H1 (cell line): ENCODE measurements around the gene GANAB. TPM values are rescaled to one million over a fixed set of nuclear protein-coding genes. Genes with fewer than 3 reads are reported as not detected.

Source experiments
- CTCF ChIA-PET: fragments of 300-600 bp; sonication (Branson Sonifier 250); formaldehyde crosslinking; loops from one replicate; lab custom pipeline; 2021; ENCODE audit not compliant: partially characterized antibody; lab: Charles Lee
- POLR2A ChIA-PET: fragments of 300-600 bp; sonication (Branson Sonifier 250); formaldehyde crosslinking; loops from one replicate; lab custom pipeline; 2021; ENCODE audit warnings: inconsistent platforms; ENCODE audit not compliant: partially characterized antibody; lab: Charles Lee
- DNase-seq, 2 experiments: peaks; one replicate each; pipeline versions ENCODE4 v3.0.0 to v3.0.0-alpha.2; 2010 to 2022; ENCODE audit warnings: low spot score in 2 of 2, low read depth in 1 of 2, mixed read lengths in 1 of 2
- FAIRE-seq: peaks from 2 replicates; lab custom pipeline; 2011; peaks lifted over from hg19 to GRCh38; lab: Jason Lieb, UNC
- H2AFZ ChIP-seq: 2 replicates; pipeline ENCODE4 v1.8.1; 2012; ENCODE audit warnings: low read length, inconsistent platforms
- H2AK5ac ChIP-seq: 2 replicates; pipeline ENCODE4 v1.6.1; 2013; ENCODE audit warnings: low read depth, low read length
- H2BK120ac ChIP-seq: replicated peaks from 2 replicates; pipeline ENCODE3; 2013; ENCODE audit warnings: low read depth, low read length, inconsistent platforms
- H2BK12ac ChIP-seq: 2 replicates; pipeline ENCODE4 v1.6.1; 2013; ENCODE audit warnings: low read depth, low read length
- H2BK15ac ChIP-seq: 2 replicates; pipeline ENCODE4 v1.6.1; 2013; ENCODE audit warnings: low read length
- H2BK20ac ChIP-seq: 2 replicates; pipeline ENCODE4 v1.6.1; 2013; ENCODE audit warnings: low read length
- H2BK5ac ChIP-seq: 2 replicates; pipeline ENCODE4 v1.6.1; 2013; ENCODE audit warnings: low read depth, low read length
- H3K14ac ChIP-seq: 2 replicates; pipeline ENCODE4 v1.6.1; 2013; ENCODE audit warnings: inconsistent platforms; ENCODE audit not compliant: insufficient read length
- H3K18ac ChIP-seq: 2 replicates; pipeline ENCODE4 v1.6.1; 2013; ENCODE audit warnings: low read length; ENCODE audit errors: extremely low read depth
- H3K23ac ChIP-seq: 2 replicates; pipeline ENCODE4 v1.6.1; 2013; ENCODE audit warnings: inconsistent platforms; ENCODE audit not compliant: insufficient read length
- H3K23me2 ChIP-seq: 2 replicates; pipeline ENCODE4 v1.6.1; 2013; ENCODE audit warnings: low read depth, low read length
- H3K27ac ChIP-seq: 2 replicates; pipeline ENCODE4 v1.6.1; 2011; ENCODE audit warnings: low read depth, low read length, inconsistent platforms
- H3K27me3 ChIP-seq, 4 experiments: replicated peaks in 1 of 4; 1 replicate in 1 of 4; 2 replicates in 3 of 4; pipeline versions ENCODE4 v1.6.1 to v1.8.1; 2011 to 2013; ENCODE audit warnings: low read length in 3 of 4, mild to moderate bottlenecking in 3 of 4, inconsistent platforms in 2 of 4, mixed read lengths in 2 of 4, moderate library complexity in 1 of 4; ENCODE audit not compliant: control insufficient read depth in 3 of 4, insufficient read depth in 3 of 4; ENCODE audit errors: extremely low read depth in 1 of 4
- H3K36me3 ChIP-seq, 4 experiments: 2 replicates each; pipeline versions ENCODE4 v1.6.1 to v1.8.1; 2011 to 2013; ENCODE audit warnings: mild to moderate bottlenecking in 4 of 4, low read length in 3 of 4, moderate library complexity in 2 of 4, control low read depth in 1 of 4, inconsistent platforms in 1 of 4; ENCODE audit not compliant: insufficient read depth in 4 of 4, control insufficient read depth in 2 of 4
- H3K4ac ChIP-seq: replicated peaks from 2 replicates; pipeline ENCODE3; 2013; ENCODE audit warnings: low read length, low read depth, mixed read lengths, inconsistent platforms; ENCODE audit not compliant: insufficient read length
- H3K4me1 ChIP-seq, 4 experiments: replicated peaks in 1 of 4; 1 replicate in 1 of 4; 2 replicates in 3 of 4; pipeline versions ENCODE4 v1.6.1 to v1.8.1; 2011 to 2013; ENCODE audit warnings: low read length in 3 of 4, inconsistent platforms in 2 of 4, mixed read lengths in 1 of 4; ENCODE audit not compliant: insufficient read depth in 4 of 4, control insufficient read depth in 3 of 4
- H3K4me2 ChIP-seq, 2 experiments: 2 replicates each; pipeline versions ENCODE4 v1.6.1 to v1.8.1; 2011 to 2013; ENCODE audit warnings: low read depth in 2 of 2, low read length in 2 of 2, control low read depth in 1 of 2, inconsistent platforms in 1 of 2, mild to moderate bottlenecking in 1 of 2; ENCODE audit not compliant: insufficient read depth in 1 of 2
- H3K4me3 ChIP-seq, 4 experiments: fragments of 200-600, 300-600 bp in 1 of 4; sonication (generic), shearing (Covaris generic), sonication (Bioruptor Twin) in 1 of 4; 2 replicates each; pipeline versions ENCODE4 v1.5.1 to v1.8.1; 2011 to 2016; ENCODE audit warnings: low read length in 4 of 4, low read depth in 3 of 4, control low read depth in 2 of 4, inconsistent platforms in 2 of 4, mild to moderate bottlenecking in 2 of 4, mixed read lengths in 1 of 4, moderate library complexity in 1 of 4; ENCODE audit not compliant: insufficient read depth in 2 of 4; ENCODE audit errors: extremely low read depth in 1 of 4
- H3K56ac ChIP-seq: replicated peaks from 2 replicates; pipeline ENCODE3; 2013; ENCODE audit warnings: low read depth, mild to moderate bottlenecking, mixed read lengths, low read length, inconsistent platforms; ENCODE audit not compliant: insufficient read length
- H3K79me1 ChIP-seq: 2 replicates; pipeline ENCODE4 v1.6.1; 2013; ENCODE audit warnings: low read depth, low read length, control low read depth
- H3K79me2 ChIP-seq, 2 experiments: 2 replicates each; pipeline versions ENCODE4 v1.6.1 to v1.8.1; 2012 to 2013; ENCODE audit warnings: low read length in 2 of 2, mild to moderate bottlenecking in 2 of 2, inconsistent platforms in 1 of 2; ENCODE audit not compliant: insufficient read depth in 2 of 2, control insufficient read depth in 1 of 2
- H3K9ac ChIP-seq, 4 experiments: replicated peaks in 1 of 4; 1 replicate in 1 of 4; 2 replicates in 3 of 4; pipeline versions ENCODE4 v1.6.1 to v1.8.1; 2011 to 2013; ENCODE audit warnings: low read depth in 3 of 4, low read length in 3 of 4, control low read depth in 2 of 4, mild to moderate bottlenecking in 2 of 4, moderate library complexity in 2 of 4, inconsistent platforms in 1 of 4; ENCODE audit errors: extremely low read depth in 1 of 4
- H3K9me3 ChIP-seq, 2 experiments: 2 replicates each; pipeline versions ENCODE4 v1.6.1 to v1.8.1; 2012 to 2013; ENCODE audit warnings: mild to moderate bottlenecking in 2 of 2, moderate library complexity in 2 of 2, control low read depth in 1 of 2, inconsistent platforms in 1 of 2, low read depth in 1 of 2, low read length in 1 of 2, mixed read lengths in 1 of 2; ENCODE audit not compliant: insufficient read depth in 2 of 2
- H4K20me1 ChIP-seq, 2 experiments: replicated peaks in 1 of 2; 2 replicates each; pipeline versions ENCODE3 to v1.8.1; 2011 to 2013; ENCODE audit warnings: inconsistent platforms in 2 of 2, low read length in 2 of 2, mild to moderate bottlenecking in 1 of 2; ENCODE audit not compliant: insufficient read depth in 2 of 2, control insufficient read depth in 1 of 2
- H4K5ac ChIP-seq: 2 replicates; pipeline ENCODE4 v1.6.1; 2013; ENCODE audit warnings: low read length, low read depth, mixed read lengths, inconsistent platforms; ENCODE audit not compliant: insufficient read length
- H4K8ac ChIP-seq: 2 replicates; pipeline ENCODE4 v1.8.0; 2013; ENCODE audit warnings: mild to moderate bottlenecking, moderate library complexity, low read length, inconsistent platforms; ENCODE audit not compliant: insufficient read depth; ENCODE audit errors: extremely low read depth
- H4K91ac ChIP-seq: replicated peaks from 2 replicates; pipeline ENCODE3; 2013; ENCODE audit warnings: low read length, mixed read lengths, inconsistent platforms; ENCODE audit not compliant: insufficient read length
- BCL11A ChIP-seq, 2 experiments: IDR thresholded peaks; one replicate each; pipeline ENCODE4 v1.6.1; 2011; ENCODE audit warnings: low read depth in 2 of 2, low read length in 2 of 2, mild to moderate bottlenecking in 2 of 2
- GTF2F1 ChIP-seq: IDR thresholded peaks from 2 replicates; pipeline ENCODE4 v1.6.1; 2012; ENCODE audit warnings: low read depth, low read length, improper control_type of control experiment, borderline replicate concordance
- RAD21 ChIP-seq, 2 experiments: IDR thresholded peaks in 1 of 2; conservative IDR thresholded peaks in 1 of 2; 2 replicates each; pipeline ENCODE4 v1.6.1; 2011; ENCODE audit warnings: low read depth in 2 of 2, low read length in 2 of 2, improper control_type of control experiment in 1 of 2, inconsistent platforms in 1 of 2, mild to moderate bottlenecking in 1 of 2, moderate library complexity in 1 of 2
- TBP ChIP-seq: IDR thresholded peaks from 2 replicates; pipeline ENCODE4 v1.6.1; 2011; ENCODE audit warnings: low read depth, low read length, improper control_type of control experiment
- ZNF274 ChIP-seq: IDR thresholded peaks from 2 replicates; pipeline ENCODE4 v1.7.0; 2012; ENCODE audit warnings: low read length, borderline replicate concordance; ENCODE audit errors: extremely low read depth
- WGBS, 2 experiments: shearing (Covaris generic) in 1 of 2; methylation state at CpG; one replicate each; pipeline versions ENCODE4 v1.1.6 to v1.1.7; 2013 to 2015; ENCODE audit warnings: low lambda C conversion rate in 2 of 2, mixed read lengths in 2 of 2, inconsistent platforms in 1 of 2, low coverage in 1 of 2, missing lambda C conversion rate in 1 of 2; ENCODE audit not compliant: insufficient replicate concordance in 2 of 2, insufficient coverage in 1 of 2, insufficient read length in 1 of 2; ENCODE audit errors: extremely low coverage in 1 of 2, missing lambda C conversion rate in 1 of 2; 5-methylcytosine and 5-hydroxymethylcytosine counted together
- polyA plus RNA-seq, 7 experiments: library from polyadenylated mRNA; depleted of rRNA in 3 of 7; stranded (reverse) in 5 of 7; unstranded in 2 of 7; fragments of >200 nt in 5 of 7; fragments of 200-250 nt in 2 of 7; gene quantifications; 1 replicate in 5 of 7; 2 replicates in 1 of 7; 4 replicates in 1 of 7; pipeline versions ENCODE4 v1.2.1 to v1.2.3, GENCODE V29; 2011 to 2013; ENCODE audit warnings: missing spikeins in 2 of 7, mixed read lengths in 2 of 7
- total RNA-seq: library from RNA; stranded (reverse); fragmentation: NEBNext Ultra II Directional; extraction: Animal tissue kit (Norgen Biotek cat#: 25700); gene quantifications from 2 replicates; pipeline ENCODE4 v1.2.1, GENCODE V29; 2021
- TF ChIP-seq, protein P1 (sequence below): IDR thresholded peaks from 2 replicates; pipeline ENCODE4 v1.6.1; 2012; ENCODE audit warnings: low read length, inconsistent platforms

The GANAB gene
- total and polyA plus RNA-seq, 2 of the 8 experiments (the other 6 are each of a cell fraction or from before 2014, with no cell fraction given), result 289 to 330 TPM

DNA sequence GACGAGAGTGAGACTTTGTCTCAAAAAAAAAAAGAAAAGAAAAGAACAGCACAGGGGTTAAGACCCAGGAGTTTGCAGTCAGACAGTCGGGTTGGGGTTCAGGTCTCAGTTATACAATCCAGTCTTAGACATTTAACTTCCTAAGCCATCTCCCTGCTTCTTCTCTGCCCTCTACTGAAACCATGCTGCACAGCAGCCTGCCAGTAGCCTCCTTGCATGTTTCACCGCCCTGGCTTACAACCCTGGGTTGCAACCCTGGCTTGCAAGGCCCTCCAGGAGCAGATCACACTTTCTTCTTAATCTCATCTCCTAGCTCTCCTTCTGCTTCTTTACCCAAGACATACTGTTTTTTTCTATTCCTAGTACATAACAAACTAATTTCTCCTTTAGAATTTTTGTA lies 18.7 kb downstream of the GANAB start:
- POLR2A ChIA-PET, result interaction anchor here (0.6 to 1.2 kb wide), 4 partner anchors 56 to 266 kb away, joined by 3 read pairs; partner anchors contain the start of gene HNRNPUL2

More for the DNA sequence above, 18.7 kb downstream of the GANAB start:
- no peak overlapping the region for H2BK15ac ChIP-seq
- H3K56ac ChIP-seq, result no peak overlapping the region
- no peak overlapping the region for H3K27ac ChIP-seq
- no peak overlapping the region for H4K8ac ChIP-seq
- peaks cover 50 to 72% (median 62%) of the 10 kb centered on the region in 4 experiments for H3K36me3 ChIP-seq
- no peaks in the 10 kb centered on the region for H3K27me3 ChIP-seq
- H3K79me2 ChIP-seq, result no peaks in the 10 kb centered on the region
- no peak overlapping the region for H3K18ac ChIP-seq
- no peaks in the 10 kb centered on the region for H3K9me3 ChIP-seq
- no peak overlapping the region for H2BK120ac ChIP-seq
- H3K23ac ChIP-seq, result no peak overlapping the region
- WGBS, 2 experiments, result 91% methylated on average over 3 of the region's 3 CpGs; no CpG with 5 or more reads in 1 of the 2 experiments
- no peak for FAIRE-seq
- no peak overlapping the region for H2BK12ac ChIP-seq
- no peak overlapping the region for H3K4me2 ChIP-seq
- H2AK5ac ChIP-seq, result no peak overlapping the region
- H2AFZ ChIP-seq, result no peak overlapping the region
- no peaks in the 10 kb centered on the region for H3K23me2 ChIP-seq
- H2BK20ac ChIP-seq, result no peak overlapping the region
- no peaks in the 10 kb centered on the region for H3K4me1 ChIP-seq
- TF ChIP-seq, protein P1, sequence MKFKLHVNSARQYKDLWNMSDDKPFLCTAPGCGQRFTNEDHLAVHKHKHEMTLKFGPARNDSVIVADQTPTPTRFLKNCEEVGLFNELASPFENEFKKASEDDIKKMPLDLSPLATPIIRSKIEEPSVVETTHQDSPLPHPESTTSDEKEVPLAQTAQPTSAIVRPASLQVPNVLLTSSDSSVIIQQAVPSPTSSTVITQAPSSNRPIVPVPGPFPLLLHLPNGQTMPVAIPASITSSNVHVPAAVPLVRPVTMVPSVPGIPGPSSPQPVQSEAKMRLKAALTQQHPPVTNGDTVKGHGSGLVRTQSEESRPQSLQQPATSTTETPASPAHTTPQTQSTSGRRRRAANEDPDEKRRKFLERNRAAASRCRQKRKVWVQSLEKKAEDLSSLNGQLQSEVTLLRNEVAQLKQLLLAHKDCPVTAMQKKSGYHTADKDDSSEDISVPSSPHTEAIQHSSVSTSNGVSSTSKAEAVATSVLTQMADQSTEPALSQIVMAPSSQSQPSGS, result no peak
- TF ChIP-seq ZNF274 (no peak), BCL11A (IDR thresholded peaks at IDR 0.05; ENCODE audit: low read depth in 2 of 2, low read length in 2 of 2) (no peak), RAD21 (IDR thresholded peaks at IDR 0.05 in 1 of 2, conservative IDR thresholded peaks at IDR 0.05 in 1 of 2; ENCODE audit: low read depth in 2 of 2, low read length in 2 of 2) (peak in 1 of 2 experiments; percentile 12; a peak in 1 of 4 replicates), GTF2F1 (no peak), TBP (no peak)
- TF ChIP-seq, all 59 proteins: peak for 1
- peaks cover 4 to 9% of the 10 kb centered on the region in 2 experiments for H4K20me1 ChIP-seq
- H3K79me1 ChIP-seq, result no peaks in the 10 kb centered on the region
- H4K5ac ChIP-seq, result no peak overlapping the region
- CTCF ChIA-PET, result interaction anchor here (1.1 to 1.8 kb wide), 4 partner anchors 16 to 233 kb away, joined by 3 to 5 read pairs (median 4); partner anchors contain the start of gene TUT1
- H3K4ac ChIP-seq, result no peak overlapping the region
- no peak overlapping the region for H4K91ac ChIP-seq
- no peak overlapping the region for H3K14ac ChIP-seq
- no peak for DNase-seq
- no peak overlapping the region for H2BK5ac ChIP-seq
- H3K4me3 ChIP-seq, result no peak overlapping the region
- no peak overlapping the region for H3K9ac ChIP-seq
